Measurements from ENCODE around the gene CITED4.

The CITED4 gene

GRCh38 chr1:40886318-40887011 is 24.3 kb upstream of the CITED4 start:
- Histone ChIP-seq H3K27me3 (ENCODE audit: control insufficient read depth, insufficient read depth, low read length) (peaks cover 18% of the 10 kb centered on the region), H3K27ac (ENCODE audit: low read depth, low read length) (no peak overlapping the region), H3K36me3 (ENCODE audit: control insufficient read depth, insufficient read depth, low read length) (no peaks in the 10 kb centered on the region), H3K9ac (ENCODE audit: low read depth, low read length) (no peak overlapping the region), H3K9me3 (ENCODE audit: control insufficient read depth, insufficient read depth, low read length) (no peaks in the 10 kb centered on the region), H3K4me3 (ENCODE audit: low read depth, low read length) (no peak overlapping the region), H3K4me1 (ENCODE audit: control insufficient read depth, insufficient read depth, low read length) (no peaks in the 10 kb centered on the region)

GRCh38 chr1:40884055-40884795 is 22.1 kb upstream of the CITED4 start:
- 0 out of 2 replicates have a peak, but pooled peaks cover 4% of the 10 kb centered on the region for H3K4me1 ChIP-seq (ENCODE audit: control insufficient read depth, insufficient read depth, low read length)
- H3K36me3 ChIP-seq (ENCODE audit: control insufficient read depth, insufficient read depth, low read length): no peaks in the 10 kb centered on the region
- peaks cover 21% of the 10 kb centered on the region for H3K27me3 ChIP-seq (ENCODE audit: control insufficient read depth, insufficient read depth, low read length)
- no peak overlapping the region for H3K27ac ChIP-seq (ENCODE audit: low read depth, low read length)
- H3K9me3 ChIP-seq (ENCODE audit: control insufficient read depth, insufficient read depth, low read length): no peaks in the 10 kb centered on the region
- H3K9ac ChIP-seq (ENCODE audit: low read depth, low read length): no peak overlapping the region
- H3K4me3 ChIP-seq (ENCODE audit: low read depth, low read length): peak overlapping the region; percentile 52; the same call in 1 of the 2 replicates

GRCh38 chr1:40880813-40881549 is 18.8 kb upstream of the CITED4 start:
- H3K36me3 ChIP-seq (ENCODE audit: control insufficient read depth, insufficient read depth, low read length): no peaks in the 10 kb centered on the region
- no peak overlapping the region for H3K27ac ChIP-seq (ENCODE audit: low read depth, low read length)
- no peak overlapping the region for H3K9ac ChIP-seq (ENCODE audit: low read depth, low read length)
- no peaks in the 10 kb centered on the region for H3K9me3 ChIP-seq (ENCODE audit: control insufficient read depth, insufficient read depth, low read length)
- H3K4me3 ChIP-seq (ENCODE audit: low read depth, low read length): no peak overlapping the region
- peaks cover 8% of the 10 kb centered on the region; the same call in 1 of the 2 replicates for H3K4me1 ChIP-seq (ENCODE audit: control insufficient read depth, insufficient read depth, low read length)
- peaks cover 21% of the 10 kb centered on the region for H3K27me3 ChIP-seq (ENCODE audit: control insufficient read depth, insufficient read depth, low read length)

- Histone ChIP-seq H3K27ac (ENCODE audit: low read depth, low read length) (no peak overlapping the region), H3K27me3 (ENCODE audit: control insufficient read depth, insufficient read depth, low read length) (peaks cover 18% of the 10 kb centered on the region), H3K9ac (ENCODE audit: low read depth, low read length) (no peak overlapping the region), H3K9me3 (ENCODE audit: control insufficient read depth, insufficient read depth, low read length) (no peaks in the 10 kb centered on the region), H3K36me3 (ENCODE audit: control insufficient read depth, insufficient read depth, low read length) (no peaks in the 10 kb centered on the region), H3K4me3 (ENCODE audit: low read depth, low read length) (no peak overlapping the region), H3K4me1 (ENCODE audit: control insufficient read depth, insufficient read depth, low read length) (peaks cover 8% of the 10 kb centered on the region; the same call in 1 of the 2 replicates)
Measured at GRCh38 chr1:40879482-40880175, 17.5 kb upstream of the CITED4 start.

- H3K36me3 ChIP-seq (ENCODE audit: control insufficient read depth, insufficient read depth, low read length): no peaks in the 10 kb centered on the region
- H3K9ac ChIP-seq (ENCODE audit: low read depth, low read length): no peak overlapping the region
- no peak overlapping the region for H3K4me3 ChIP-seq (ENCODE audit: low read depth, low read length)
- no peaks in the 10 kb centered on the region for H3K9me3 ChIP-seq (ENCODE audit: control insufficient read depth, insufficient read depth, low read length)
- peaks cover 8% of the 10 kb centered on the region; the same call in 1 of the 2 replicates for H3K4me1 ChIP-seq (ENCODE audit: control insufficient read depth, insufficient read depth, low read length)
- H3K27ac ChIP-seq (ENCODE audit: low read depth, low read length): no peak overlapping the region
- H3K27me3 ChIP-seq (ENCODE audit: control insufficient read depth, insufficient read depth, low read length): peaks cover 12% of the 10 kb centered on the region
Measured at GRCh38 chr1:40878906-40879305, 16.7 kb upstream of the CITED4 start.

GRCh38 chr1:40877698-40878097 is 15.5 kb upstream of the CITED4 start:
- H3K4me1 ChIP-seq (ENCODE audit: control insufficient read depth, insufficient read depth, low read length): peaks cover 8% of the 10 kb centered on the region; the same call in 1 of the 2 replicates
- no peak overlapping the region for H3K27ac ChIP-seq (ENCODE audit: low read depth, low read length)

GRCh38 chr1:40876891-40877290 is 14.7 kb upstream of the CITED4 start:
- Histone ChIP-seq H3K4me3 (ENCODE audit: low read depth, low read length) (no peak overlapping the region), H3K36me3 (ENCODE audit: control insufficient read depth, insufficient read depth, low read length) (no peaks in the 10 kb centered on the region), H3K27me3 (ENCODE audit: control insufficient read depth, insufficient read depth, low read length) (0 out of 2 replicates have a peak, but pooled peaks cover 3% of the 10 kb centered on the region), H3K27ac (ENCODE audit: low read depth, low read length) (no peak overlapping the region), H3K9me3 (ENCODE audit: control insufficient read depth, insufficient read depth, low read length) (no peaks in the 10 kb centered on the region), H3K9ac (ENCODE audit: low read depth, low read length) (no peak overlapping the region), H3K4me1 (ENCODE audit: control insufficient read depth, insufficient read depth, low read length) (peaks cover 8% of the 10 kb centered on the region; the same call in 1 of the 2 replicates)

More at GRCh38 chr1:40877698-40878097, 15.5 kb upstream of the CITED4 start:
- no peak overlapping the region for H3K9ac ChIP-seq (ENCODE audit: low read depth, low read length)
- H3K9me3 ChIP-seq (ENCODE audit: control insufficient read depth, insufficient read depth, low read length): no peaks in the 10 kb centered on the region
- no peaks in the 10 kb centered on the region for H3K36me3 ChIP-seq (ENCODE audit: control insufficient read depth, insufficient read depth, low read length)
- no peak overlapping the region for H3K4me3 ChIP-seq (ENCODE audit: low read depth, low read length)
- H3K27me3 ChIP-seq (ENCODE audit: control insufficient read depth, insufficient read depth, low read length): 0 out of 2 replicates have a peak, but pooled peaks cover 3% of the 10 kb centered on the region

- H3K27me3 ChIP-seq (ENCODE audit: control insufficient read depth, insufficient read depth, low read length): 0 out of 2 replicates have a peak, but pooled peaks cover 3% of the 10 kb centered on the region
- no peak overlapping the region for H3K9ac ChIP-seq (ENCODE audit: low read depth, low read length)
- H3K9me3 ChIP-seq (ENCODE audit: control insufficient read depth, insufficient read depth, low read length): no peaks in the 10 kb centered on the region
- H3K4me1 ChIP-seq (ENCODE audit: control insufficient read depth, insufficient read depth, low read length): peaks cover 8% of the 10 kb centered on the region; the same call in 1 of the 2 replicates
- no peaks in the 10 kb centered on the region for H3K36me3 ChIP-seq (ENCODE audit: control insufficient read depth, insufficient read depth, low read length)
- H3K4me3 ChIP-seq (ENCODE audit: low read depth, low read length): no peak overlapping the region
- no peak overlapping the region for H3K27ac ChIP-seq (ENCODE audit: low read depth, low read length)
Measured at GRCh38 chr1:40876436-40876761, 14.2 kb upstream of the CITED4 start.

- Histone ChIP-seq H3K9ac (ENCODE audit: low read depth, low read length) (no peak overlapping the region), H3K27me3 (ENCODE audit: control insufficient read depth, insufficient read depth, low read length) (no peaks in the 10 kb centered on the region), H3K27ac (ENCODE audit: low read depth, low read length) (no peak overlapping the region), H3K9me3 (ENCODE audit: control insufficient read depth, insufficient read depth, low read length) (no peaks in the 10 kb centered on the region), H3K4me3 (ENCODE audit: low read depth, low read length) (no peak overlapping the region), H3K4me1 (ENCODE audit: control insufficient read depth, insufficient read depth, low read length) (peaks cover 4% of the 10 kb centered on the region; the same call in 1 of the 2 replicates), H3K36me3 (ENCODE audit: control insufficient read depth, insufficient read depth, low read length) (no peaks in the 10 kb centered on the region)
Measured at GRCh38 chr1:40873863-40874472, 11.8 kb upstream of the CITED4 start.

GRCh38 chr1:40872276-40872675 is 10.1 kb upstream of the CITED4 start:
- Histone ChIP-seq H3K9ac (ENCODE audit: low read depth, low read length) (no peak overlapping the region), H3K9me3 (ENCODE audit: control insufficient read depth, insufficient read depth, low read length) (no peaks in the 10 kb centered on the region), H3K4me1 (ENCODE audit: control insufficient read depth, insufficient read depth, low read length) (no peaks in the 10 kb centered on the region), H3K4me3 (ENCODE audit: low read depth, low read length) (no peak overlapping the region), H3K36me3 (ENCODE audit: control insufficient read depth, insufficient read depth, low read length) (no peaks in the 10 kb centered on the region), H3K27ac (ENCODE audit: low read depth, low read length) (no peak overlapping the region), H3K27me3 (ENCODE audit: control insufficient read depth, insufficient read depth, low read length) (no peaks in the 10 kb centered on the region)
